NCI-H1417 (cell line): Measurements from ENCODE around the gene FGF1.

Experiments used
- DNase-seq, 3 experiments: peaks; one replicate each; lab custom pipeline; 2025; lab: John Stamatoyannopoulos, UW

FGF1 gene

DNA sequence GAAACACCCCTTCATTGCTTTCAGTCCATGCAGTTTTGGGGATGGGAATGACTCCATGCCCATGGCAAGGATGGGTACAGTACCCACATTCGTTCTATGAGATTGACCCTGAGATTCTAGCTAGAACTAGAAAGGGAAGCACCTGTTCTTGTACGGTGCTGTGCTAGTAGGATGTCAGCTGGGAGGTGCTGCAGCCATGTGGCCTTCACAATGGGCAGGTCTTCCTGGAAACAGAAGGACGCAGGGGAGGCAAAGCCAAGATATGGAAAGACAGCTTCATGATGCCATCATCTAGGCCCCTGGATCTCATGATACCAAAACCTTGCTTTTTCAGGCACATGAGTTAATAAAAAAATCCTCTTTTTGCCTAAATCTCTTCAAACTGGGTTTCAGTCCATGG is 10.5 kb upstream of the FGF1 start:
- DNase-seq, result no peak

- DNase-seq, result no peak
Measured at GRCh38 chr5:142694092-142694856, 8.4 kb upstream of the FGF1 start.

GRCh38 chr5:142692321-142692894 is 6.5 kb upstream of the FGF1 start:
- no peak for DNase-seq

DNA sequence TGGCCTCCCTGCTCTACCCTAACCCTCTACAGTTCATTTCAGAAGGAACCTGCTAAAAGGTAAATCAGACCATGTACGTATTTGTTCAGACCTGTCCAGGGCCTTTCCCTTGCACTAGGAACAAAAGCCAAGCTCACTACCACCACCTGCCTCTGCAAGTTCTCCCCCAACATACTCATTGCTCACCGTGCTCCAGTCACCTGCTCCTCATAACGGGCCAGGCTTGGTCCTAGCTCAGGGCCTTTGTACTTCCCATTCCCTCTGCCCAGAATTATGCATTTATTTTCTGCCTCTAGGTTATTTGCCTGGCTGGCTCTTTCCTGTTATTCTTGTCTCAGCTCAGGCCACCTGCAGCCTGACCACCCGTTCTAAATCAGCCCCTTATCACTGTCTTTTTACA is 4.8 kb upstream of the FGF1 start:
- peak in 1 of 3 experiments; percentile 7 for DNase-seq

DNA sequence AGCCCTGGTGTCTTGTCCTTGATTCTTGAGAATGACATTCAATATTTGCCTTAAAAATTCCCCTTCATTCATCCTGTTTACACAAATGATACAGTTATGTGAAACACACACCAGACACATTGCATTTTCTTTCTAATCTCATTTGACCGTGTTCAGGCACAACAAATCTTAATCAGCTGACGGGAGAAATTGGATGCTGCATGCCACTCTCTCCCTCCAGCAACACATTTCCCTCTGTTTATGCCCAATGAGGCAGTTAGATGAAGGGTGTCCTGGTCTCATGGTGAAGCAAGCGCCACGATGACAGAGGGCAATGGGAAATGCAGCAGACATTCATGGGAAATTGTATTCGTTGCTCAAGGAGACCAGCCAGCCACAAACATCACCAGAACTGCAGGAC is 3.2 kb upstream of the FGF1 start:
- no peak for DNase-seq

DNA sequence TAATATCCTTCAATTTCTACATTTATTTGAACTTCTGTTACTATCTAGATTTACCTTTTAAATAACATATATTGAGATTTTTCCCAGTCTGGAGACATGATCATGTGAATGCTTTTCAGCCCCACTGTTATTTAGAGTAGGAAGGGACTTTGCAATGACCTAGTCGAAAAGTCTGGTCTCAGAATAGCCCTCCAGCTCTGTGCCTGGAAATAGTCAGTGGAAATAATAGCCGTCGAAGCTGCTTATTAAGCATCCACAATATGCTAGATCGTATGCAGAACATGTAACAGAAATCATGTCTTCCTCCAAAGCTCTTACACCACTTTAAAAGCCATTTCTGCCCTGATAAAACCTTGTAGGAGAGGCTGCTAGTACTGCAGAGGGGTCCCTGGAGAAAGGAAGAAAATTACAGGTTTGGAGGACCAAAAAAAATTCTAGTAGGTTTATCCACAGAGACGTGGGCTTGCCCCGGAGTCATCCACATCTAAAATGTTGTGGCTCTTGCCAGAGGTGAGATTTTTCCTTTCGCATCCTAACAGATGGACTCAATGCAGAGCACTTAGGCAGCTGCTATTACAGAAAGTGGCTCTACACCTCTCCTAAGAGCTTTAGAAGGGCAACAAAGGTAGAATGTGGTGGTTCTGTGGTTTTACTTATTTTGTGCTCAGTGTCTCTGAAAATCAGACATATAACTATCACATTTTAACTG is 2.5 kb upstream of the FGF1 start:
- peak in 1 of 3 experiments; percentile 51 for DNase-seq

GRCh38 chr5:142686968-142687367 is 1.1 kb upstream of the FGF1 start:
- DNase-seq, result no peak

DNA sequence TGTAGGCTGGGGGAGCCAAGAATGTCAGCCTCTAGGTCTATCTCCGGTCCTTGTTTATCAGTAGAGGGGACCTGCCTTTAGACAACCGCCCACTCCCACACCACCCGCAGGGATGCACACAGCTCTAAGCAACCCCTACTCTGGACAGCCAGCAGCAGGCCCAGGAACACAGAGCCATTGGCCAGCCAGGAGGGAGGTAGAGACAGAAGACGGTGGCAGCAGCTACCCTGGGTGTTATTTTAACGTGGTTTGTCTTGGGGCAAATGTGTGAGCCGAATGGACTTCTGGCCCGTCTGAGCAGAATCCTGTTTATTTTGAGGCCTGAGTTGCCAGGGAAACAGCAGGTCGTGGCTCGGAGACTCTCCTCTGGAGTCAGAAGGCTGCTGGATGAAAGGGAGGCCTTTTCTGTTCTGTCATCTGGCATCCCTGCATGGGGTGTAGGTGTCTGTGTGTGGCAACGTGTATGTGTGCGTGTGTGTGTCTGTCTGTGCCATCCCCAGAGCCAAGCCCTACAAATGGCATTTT is 382 bp upstream of the FGF1 start:
- no peak for DNase-seq

DNA sequence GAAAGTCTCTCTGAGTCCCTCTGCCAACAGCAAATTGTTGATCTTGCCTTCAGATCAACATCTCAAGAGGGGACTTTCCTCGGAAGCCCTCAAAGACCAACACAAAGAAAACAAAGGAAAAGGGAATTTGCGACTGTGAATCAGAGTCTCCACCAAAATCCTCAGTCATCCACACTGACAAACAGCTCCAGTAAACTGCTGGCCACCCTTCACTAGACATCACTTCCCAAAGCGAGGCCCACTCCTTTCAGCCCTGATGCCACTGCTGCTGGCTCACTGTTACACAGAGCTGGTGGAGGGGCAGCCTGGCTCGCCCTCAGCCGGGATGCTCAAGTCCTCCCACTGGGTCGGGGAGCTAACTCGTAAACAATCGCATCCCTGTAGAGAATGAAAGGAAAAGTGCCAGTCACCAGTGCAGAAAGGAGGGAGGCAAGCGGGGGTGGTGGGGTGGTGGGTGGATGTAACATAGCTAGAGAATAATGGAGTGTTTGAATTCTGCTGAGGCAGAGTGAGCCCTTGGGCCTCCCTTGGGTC is 1.3 kb downstream of the FGF1 start:
- DNase-seq, result peak in 1 of 3 experiments; percentile 54

GRCh38 chr5:142683881-142684505 is 1.9 kb downstream of the FGF1 start:
- DNase-seq, result no peak

- no peak for DNase-seq
Measured at GRCh38 chr5:142683116-142683515, 2.8 kb downstream of the FGF1 start.

DNA sequence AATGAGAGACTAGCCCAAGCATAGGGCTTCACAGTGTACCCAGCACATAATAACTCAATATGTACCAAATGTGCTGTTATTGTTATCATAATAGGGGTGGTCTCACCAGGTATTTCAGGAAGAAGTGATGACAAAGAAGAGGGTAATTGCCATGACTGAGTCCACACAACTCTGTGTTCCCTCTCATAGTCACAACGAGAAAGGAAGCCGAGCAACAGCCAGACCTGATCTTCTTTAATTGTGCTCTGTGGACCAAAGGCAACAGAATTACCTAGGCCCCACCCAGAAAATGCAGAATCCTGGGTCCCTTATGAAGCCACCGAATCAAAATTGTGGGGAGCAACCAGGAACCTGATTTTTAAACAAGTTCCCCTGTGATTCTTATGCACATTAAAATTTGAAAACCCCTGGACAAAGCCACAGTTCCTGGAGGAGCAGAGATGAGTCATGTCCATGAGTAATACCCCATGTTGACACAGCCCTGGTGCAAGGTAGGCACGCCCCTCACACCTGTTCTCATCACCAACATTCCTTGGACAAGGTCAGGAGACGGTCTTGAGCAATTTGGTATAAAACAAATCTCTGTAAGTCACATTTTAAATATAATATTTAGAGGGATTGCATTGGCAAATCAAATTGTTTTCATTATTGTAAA is 5.2 kb downstream of the FGF1 start:
- peak in 1 of 3 experiments; percentile 2 for DNase-seq

DNA sequence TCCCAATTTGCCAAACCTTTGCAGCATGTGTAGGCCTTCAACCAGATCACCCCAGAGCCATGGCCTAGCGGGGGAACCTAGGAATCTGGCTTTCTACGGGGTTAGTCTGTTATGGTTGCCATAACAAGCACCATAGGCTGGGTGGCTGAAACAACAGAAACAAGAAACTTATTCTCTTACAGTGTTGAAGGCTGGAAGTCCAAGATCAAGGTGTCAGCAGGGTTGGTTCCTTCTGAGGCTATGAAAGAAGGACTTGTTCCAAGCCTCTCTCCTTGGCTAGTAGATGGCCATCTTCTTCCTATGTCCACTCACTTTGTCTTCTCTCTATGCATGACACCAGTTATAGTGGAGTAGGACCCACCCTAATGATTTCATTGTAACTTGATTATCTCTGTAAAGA is 6.1 kb downstream of the FGF1 start:
- DNase-seq, result no peak

DNA sequence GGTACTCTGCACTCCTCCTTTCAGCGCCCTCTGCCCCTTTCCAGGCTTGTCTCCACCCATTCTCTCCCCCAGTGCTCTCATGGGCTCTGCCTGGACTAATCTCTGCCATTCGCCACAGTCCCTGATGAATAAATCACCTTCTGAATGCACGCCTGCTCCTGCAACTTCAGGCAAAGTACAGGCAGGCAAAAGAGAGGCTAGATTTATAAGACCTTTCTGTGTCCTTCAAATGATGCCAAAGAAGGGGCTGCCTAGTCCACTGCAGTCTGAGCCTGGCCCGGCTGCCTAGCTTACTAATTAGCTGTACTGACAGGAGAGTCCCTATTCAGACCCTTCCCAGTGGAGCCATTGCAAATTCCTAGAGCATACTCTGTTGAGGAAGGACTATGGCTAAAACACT is 7.4 kb downstream of the FGF1 start:
- DNase-seq, result no peak

DNA sequence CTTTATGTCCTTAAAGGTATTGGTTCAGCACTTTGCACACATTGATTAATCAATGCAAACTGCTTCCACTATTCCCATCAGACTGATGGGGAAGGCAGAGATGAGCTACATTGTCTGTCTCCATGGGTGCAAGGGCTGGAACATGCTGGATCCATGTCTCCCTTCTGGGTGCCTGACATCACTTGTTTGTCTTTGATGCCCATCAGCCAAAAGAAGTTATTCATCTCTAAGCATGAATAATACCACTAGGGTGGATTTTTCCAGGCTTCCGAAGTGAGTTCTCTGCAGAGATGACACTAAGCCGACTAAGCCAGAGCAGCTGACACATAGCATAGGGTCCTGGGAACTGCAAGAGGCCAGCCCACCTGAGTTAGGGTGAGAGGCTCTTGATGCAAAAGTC is 8.7 kb downstream of the FGF1 start:
- no peak for DNase-seq

DNA sequence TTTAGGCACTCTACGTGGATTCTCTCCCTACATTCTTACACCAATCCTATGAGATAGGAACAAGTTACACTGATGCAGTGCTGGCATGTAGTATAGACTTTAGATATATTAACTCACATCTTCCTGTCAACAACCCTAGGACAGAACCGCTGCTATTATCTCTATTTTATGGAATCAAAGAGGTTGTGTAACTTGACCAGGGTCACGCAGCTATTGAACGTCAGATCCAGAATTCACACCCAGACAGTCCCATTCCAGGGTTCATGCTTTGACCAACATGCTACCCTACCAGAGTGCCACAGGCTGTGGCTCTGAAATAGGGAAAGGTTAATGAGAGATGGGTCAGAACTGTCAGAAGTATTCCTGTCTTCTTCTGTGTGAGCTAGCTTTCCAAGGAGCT is 9.6 kb downstream of the FGF1 start:
- DNase-seq, result no peak

DNA sequence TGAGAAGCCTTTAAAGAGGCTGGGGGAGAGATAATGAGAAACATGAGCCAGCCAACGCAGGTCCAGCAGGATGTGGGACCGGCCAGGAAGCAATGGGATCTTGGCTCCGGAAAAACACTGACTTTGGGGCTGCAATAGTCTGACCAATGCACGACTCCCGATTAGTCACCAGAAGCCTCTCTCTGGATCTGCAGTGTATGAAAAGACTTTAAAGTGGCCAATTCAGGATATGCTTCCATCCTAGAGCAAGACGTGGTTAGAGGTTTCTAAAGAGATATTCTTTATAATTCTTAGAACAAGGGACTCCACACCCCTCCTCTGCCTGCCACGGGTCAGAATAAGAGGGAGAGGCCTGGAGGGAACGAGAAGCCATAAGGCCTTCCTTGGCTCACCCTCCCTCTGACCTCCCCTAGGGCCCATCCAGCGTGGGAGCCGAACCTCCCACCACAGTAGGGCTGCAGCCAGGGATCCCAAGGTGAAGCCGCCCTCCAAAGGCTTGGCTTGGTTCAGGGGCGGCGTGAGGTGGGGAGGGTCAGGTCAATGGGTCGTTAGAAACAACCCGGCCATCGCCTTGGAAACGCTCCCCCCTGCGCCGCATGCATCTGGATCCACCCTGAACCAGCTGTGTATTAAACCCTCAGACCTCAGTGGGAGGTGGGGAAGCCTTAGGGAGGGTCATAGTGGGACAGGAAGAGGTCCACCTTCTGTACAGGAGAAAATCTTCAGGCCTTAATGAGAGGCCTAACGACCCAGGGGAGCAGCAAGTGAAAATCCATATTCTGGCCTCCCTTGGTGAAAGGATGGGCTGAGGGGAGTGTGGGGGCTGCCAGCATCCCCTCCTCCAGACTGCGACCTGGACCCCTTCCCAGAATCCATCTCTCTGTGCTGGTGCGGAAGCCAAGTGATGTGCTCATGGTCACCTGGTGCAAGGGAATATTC is 11.1 kb downstream of the FGF1 start:
- DNase-seq, result no peak

- DNase-seq, result no peak
Measured at GRCh38 chr5:142671801-142672200, 14.1 kb downstream of the FGF1 start.

DNA sequence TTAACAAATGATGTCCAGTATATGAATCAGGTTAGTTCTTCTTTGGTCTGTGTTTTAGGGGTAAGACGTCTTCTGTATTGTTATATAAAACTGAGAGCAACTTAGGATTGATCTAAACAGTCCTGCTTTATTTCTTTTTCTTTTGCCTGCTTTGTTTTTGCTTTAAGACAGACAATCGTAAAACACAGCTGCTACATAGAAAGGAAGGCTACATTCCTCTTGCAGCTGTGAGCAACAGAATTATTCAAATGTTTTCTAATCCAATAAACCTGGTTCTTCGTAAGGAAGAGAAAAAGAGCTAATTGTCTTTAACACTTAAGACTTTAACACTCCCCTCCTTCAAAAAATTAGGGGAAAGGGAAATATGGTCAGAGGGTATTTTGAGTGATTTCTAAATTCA is 14.6 kb downstream of the FGF1 start:
- no peak for DNase-seq

GRCh38 chr5:142670804-142671203 is 15.1 kb downstream of the FGF1 start:
- DNase-seq, result no peak

- no peak for DNase-seq
Measured at GRCh38 chr5:142669477-142669876, 16.4 kb downstream of the FGF1 start.
